HG03159 (cell line): ENCODE data around the gene TRABD.
"Not testable (repeated sequence)": the region's sequence is repeated elsewhere in the genome, so short reads cannot be mapped to it uniquely, and the experiment has no call there.

Source experiments
- ATAC-seq: cut with Tn5 transposase; IDR thresholded peaks from one replicate; pipeline ENCODE4 v1.9.1; 2021; ENCODE audit warnings: mild to moderate bottlenecking, moderate library complexity; ENCODE audit not compliant: unreplicated experiment

TRABD gene

GRCh38 chr22:50185375-50186087 is at the start of gene TRABD:
TSS of gene TRABD (plus strand) at chr22:50185913. CDS start at chr22:50193061, 7,148 bp downstream.
- peak; percentile 35 for ATAC-seq

- ATAC-seq, result no peak
These were observed 49.1 kb upstream of the TRABD start for GRCh38 chr22:50136581-50137015.

- not testable (repeated sequence) for ATAC-seq
These were observed 48.4 kb upstream of the TRABD start for GRCh38 chr22:50137277-50137676.

GRCh38 chr22:50138041-50138440 is 47.7 kb upstream of the TRABD start:
- ATAC-seq, result no peak

- ATAC-seq, result no peak
These were observed 46.7 kb upstream of the TRABD start for GRCh38 chr22:50138988-50139387.

GRCh38 chr22:50139843-50140415 is 45.8 kb upstream of the TRABD start:
- no peak for ATAC-seq

- ATAC-seq, result no peak
These were observed 45.1 kb upstream of the TRABD start for GRCh38 chr22:50140615-50141014.

GRCh38 chr22:50141462-50141861 is 44.3 kb upstream of the TRABD start:
- no peak for ATAC-seq

GRCh38 chr22:50141891-50142363 is 43.8 kb upstream of the TRABD start:
- ATAC-seq, result no peak

GRCh38 chr22:50143096-50143495 is 42.6 kb upstream of the TRABD start:
- ATAC-seq, result no peak

GRCh38 chr22:50144005-50144614 is 41.6 kb upstream of the TRABD start:
- ATAC-seq, result no peak

GRCh38 chr22:50145721-50146438 is 39.8 kb upstream of the TRABD start:
- no peak for ATAC-seq

- no peak for ATAC-seq
These were observed 39.1 kb upstream of the TRABD start for GRCh38 chr22:50146439-50147238.

GRCh38 chr22:50147258-50148165 is 38.2 kb upstream of the TRABD start:
- not testable (repeated sequence) for ATAC-seq

GRCh38 chr22:50148166-50148500 is 37.6 kb upstream of the TRABD start:
- no peak for ATAC-seq

GRCh38 chr22:50148991-50149721 is 36.6 kb upstream of the TRABD start:
- ATAC-seq, result no peak

- ATAC-seq, result no peak
These were observed 35.3 kb upstream of the TRABD start for GRCh38 chr22:50150161-50151129.
